ENCODE data around the gene CASQ2.
A peak's percentile ranks its signal among the peaks of the same experiment; 100 is the strongest.

CASQ2 gene

DNA sequence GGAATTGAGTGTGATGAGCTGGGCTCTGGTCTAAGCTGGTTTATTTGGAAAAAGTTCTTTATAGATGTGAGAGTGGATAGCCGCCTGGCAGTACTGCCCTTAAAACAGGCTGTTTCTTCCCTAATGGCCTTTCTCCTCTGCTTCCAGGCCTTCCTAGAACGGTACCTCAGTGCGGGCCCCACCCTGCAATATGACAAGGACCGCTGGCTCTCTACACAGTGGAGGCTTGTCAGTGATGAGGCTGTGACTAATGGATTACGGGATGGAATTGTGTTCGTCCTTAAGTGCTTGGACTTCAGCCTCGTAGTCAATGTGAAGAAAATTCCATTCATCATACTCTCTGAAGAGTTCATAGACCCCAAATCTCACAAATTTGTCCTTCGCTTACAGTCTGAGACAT lies 77.5 kb downstream of the CASQ2 start:
- DNase-seq = no peak

DNA sequence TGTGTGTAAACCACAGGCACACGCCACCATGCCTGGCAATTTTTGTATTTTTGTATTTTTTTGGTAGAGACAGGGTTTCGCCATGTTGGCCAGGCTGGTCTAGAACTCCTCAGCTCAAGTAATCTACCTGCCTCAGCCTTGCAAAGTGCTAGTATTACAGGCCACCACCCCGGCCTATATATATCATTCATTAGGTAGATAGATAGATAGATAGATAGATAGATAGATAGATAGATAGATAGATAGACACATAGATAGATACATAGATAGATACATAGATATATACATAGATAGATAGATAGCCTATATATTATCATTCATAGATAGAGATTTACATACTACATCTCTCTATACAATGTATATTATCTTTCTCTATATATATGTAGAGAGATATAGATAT lies 80.8 kb downstream of the CASQ2 start:
- DNase-seq = no peak

DNA sequence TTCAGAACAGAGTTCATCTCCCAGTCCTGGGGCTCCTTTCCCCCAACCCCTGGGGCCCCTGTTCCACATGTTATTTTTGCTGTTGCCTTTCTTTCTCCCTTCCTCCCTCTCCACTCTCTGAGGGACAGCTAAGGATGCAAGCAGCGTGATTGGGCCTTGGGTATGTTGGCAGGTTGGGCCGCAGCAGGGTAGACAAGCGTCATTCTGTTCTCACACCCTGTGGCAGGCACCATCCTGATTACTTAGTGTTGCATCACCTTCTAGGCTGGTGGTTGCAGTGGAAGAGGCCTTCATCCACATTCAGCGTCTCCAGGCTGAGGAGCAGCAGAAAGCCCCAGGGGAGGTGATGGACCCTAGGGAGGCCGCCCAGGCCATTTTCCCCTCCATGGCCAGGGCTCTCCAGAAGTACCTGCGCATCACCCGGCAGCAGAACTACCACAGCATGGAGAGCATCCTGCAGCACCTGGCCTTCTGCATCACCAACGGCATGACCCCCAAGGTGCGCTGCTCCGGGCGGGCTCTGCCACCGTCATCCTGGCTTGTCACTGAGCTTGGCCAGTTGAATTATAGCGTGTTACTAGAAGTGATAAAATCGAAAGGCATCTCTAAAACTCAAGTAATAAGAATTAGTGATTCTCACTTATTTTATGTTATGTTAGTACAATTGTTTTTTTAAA lies 83.3 kb downstream of the CASQ2 start:
- DNase-seq = no peak

DNA sequence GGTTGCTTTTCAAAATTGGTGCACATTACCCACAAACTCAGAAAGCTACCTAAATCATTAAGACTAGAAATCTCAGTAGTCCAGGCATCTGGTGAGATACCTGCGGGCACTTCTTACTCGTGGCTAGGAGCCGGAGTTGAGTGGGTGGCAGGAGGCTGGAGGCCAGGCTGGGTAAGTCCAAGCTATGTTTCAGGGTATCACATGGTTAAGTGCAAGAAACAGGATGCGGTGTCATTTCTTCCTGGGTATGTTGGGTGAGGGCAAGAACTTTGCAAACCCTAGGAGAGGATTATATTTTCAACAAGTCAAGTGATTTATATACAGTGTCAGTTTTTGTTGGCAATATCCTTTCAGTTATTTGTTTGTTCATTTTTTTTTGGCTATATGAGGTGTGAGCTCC lies 85.7 kb downstream of the CASQ2 start:
- DNase-seq = no peak

DNA sequence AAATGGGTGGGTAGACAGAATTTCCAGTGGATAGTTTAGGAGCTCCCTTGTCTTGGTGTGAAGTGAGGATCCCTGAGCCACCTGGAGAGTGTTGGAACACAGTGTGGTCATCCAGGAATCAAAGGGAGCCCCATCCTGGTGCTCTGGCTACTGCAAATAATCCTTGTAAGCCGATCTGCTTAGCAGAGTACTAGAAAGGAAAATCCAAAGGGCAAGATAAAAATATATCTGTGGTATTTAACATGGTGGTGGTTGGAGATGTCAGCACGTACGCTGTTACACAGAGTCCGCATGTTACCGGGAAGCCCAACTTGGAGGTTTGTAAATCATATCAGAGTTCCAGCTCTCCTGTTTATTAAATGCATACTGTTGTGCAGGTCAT lies 87.8 kb downstream of the CASQ2 start:
- DNase-seq = no peak

DNA sequence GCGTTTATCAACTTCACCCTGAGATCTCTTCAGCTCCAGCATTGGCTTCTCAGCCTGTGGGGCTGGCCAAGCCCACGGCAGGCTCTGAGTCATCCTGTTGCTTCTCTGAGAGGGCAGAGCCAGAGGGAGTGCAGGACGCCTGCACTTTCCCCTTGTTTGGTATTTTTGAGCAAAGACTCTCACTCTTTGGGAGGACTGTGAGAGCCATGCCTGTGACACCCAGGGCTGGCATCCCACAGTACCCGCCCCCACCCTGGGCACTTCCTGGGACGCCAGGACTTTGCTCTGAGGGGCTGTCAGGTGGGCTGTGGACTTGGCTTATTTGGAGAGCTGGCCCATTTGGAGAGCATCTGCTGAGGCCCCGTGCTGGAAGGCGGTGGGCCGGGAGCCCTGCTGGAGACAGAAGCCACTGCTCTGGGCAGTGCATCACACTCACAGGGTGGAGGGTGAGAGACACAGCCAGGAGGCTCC lies 89.3 kb downstream of the CASQ2 start:
- DNase-seq = no peak

DNA sequence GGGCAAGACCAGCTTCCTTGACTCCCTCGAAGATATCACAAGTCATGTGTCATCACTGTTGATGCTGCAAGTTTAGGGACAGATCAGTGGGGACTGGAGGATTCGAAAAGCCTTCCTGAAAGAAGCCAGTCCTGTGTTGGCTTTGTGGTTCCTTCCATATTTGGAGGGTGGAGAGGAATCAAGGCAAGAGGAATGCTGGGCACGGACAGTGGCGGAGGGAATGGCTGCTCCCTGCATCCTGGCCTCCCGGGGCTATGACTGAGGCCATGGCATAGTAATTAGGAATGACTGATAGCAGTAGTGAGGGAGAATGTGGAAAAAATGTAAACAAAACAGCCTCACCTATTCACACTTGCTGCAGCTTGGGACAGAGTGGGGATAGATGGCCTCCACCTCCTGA lies 90.4 kb downstream of the CASQ2 start:
- DNase-seq = no peak

DNA sequence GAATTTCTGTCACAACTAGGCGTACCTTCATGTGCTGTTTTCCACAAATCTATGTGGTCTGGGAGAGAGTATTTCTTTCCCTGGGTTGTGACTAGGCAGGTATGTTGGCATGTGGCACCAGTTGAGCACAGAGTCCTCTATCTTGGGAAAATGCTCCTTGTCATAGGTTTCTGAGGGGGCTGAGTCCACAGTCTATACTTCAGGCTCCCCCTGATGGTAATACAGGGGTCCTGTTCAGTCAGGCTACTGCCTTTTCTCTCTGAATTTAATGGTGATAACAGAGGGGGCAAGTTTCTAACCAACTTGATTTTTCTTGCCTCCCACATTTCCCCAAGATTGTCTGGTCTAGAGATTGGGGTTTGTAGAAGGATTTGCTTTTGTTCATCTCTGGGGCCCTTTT lies 90.9 kb downstream of the CASQ2 start:
- no peak for DNase-seq

DNA sequence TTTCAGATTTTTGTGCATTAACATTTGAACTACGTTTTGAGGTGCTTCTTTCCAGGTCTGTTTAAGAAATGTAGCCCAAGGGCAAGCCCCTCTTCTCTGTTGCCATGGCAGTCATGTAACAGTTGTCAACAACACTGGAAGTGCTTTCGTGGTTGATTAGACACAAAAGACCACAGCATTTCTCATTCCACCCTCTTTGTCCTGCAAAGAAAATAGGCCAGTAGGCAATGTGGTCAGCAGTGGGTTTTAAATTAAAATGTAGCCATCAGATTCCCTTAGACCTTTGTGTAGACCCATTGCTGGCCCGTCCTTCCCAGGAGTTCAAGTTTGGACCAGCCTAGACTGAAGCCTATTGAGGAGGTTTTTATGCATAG lies 91.3 kb downstream of the CASQ2 start:
- no peak for DNase-seq

DNA sequence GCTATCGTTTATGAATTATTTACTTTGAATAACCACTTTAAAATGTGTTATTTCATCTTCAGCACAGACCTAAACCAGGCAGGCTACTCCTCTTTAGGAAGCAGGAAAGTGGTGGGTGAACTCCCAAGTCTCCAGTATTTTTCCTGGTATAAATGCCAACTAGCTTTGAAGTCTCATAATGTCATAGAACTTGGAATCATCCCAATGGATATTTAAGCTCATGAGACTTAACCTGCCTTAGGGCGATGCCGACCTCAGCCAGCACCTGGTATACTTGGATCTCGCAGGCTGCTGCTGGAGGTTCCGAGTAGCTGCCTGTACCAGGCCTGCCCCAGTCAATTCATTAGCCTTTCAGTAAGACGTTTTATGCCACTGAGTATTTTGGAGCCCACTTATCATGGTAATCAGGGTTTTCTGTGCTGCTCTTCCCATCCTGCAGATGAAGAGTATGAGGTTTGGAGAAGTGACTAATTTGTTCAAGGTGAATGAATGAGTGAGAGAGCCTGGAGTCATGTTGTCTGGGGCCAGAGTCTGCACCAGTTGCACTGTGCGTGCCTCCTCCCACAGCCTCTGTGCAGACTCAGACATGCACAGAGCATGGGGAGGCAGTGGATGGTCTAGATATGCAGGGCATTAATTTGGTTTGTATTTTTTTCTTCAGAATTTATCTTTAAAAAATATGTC lies 91.9 kb downstream of the CASQ2 start:
- no peak for DNase-seq

DNA sequence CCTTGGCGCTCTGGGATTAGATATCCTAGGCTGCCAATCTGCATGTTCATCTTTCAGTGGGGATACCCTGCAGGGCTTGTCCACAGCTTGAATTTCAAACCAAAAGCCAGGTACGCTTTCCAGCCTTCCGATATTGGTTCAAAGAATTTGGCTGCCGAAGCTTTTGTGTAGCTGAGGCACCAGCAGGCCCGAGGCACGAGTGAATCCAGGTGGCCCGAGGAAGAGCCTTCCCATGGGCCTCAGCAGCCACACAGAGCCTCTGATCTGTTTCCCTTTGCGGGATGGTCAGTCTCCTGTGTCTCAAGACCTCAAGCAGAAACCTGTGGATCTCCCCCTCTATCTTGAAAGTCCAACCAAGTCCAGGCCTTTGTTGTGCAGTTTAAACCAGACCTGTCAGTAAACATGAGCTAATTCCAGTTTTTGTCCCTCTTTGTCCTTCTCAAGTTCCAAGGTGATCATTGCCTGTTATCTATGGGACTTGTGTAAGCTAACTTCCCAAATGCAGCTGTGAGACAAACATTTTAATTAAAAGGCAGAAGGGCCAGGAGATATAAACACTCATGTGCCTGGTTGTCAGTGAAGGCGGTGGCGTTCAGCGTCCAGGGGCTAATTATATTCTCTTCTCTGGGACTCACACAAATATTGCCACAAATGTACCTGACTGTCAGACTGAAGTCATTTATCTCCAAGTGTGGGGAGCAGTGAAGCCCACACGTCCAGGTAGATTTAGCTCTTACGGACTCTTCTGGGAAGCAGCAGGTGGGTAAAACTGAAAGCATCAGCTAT lies 96.1 kb downstream of the CASQ2 start:
- no peak for DNase-seq

DNA sequence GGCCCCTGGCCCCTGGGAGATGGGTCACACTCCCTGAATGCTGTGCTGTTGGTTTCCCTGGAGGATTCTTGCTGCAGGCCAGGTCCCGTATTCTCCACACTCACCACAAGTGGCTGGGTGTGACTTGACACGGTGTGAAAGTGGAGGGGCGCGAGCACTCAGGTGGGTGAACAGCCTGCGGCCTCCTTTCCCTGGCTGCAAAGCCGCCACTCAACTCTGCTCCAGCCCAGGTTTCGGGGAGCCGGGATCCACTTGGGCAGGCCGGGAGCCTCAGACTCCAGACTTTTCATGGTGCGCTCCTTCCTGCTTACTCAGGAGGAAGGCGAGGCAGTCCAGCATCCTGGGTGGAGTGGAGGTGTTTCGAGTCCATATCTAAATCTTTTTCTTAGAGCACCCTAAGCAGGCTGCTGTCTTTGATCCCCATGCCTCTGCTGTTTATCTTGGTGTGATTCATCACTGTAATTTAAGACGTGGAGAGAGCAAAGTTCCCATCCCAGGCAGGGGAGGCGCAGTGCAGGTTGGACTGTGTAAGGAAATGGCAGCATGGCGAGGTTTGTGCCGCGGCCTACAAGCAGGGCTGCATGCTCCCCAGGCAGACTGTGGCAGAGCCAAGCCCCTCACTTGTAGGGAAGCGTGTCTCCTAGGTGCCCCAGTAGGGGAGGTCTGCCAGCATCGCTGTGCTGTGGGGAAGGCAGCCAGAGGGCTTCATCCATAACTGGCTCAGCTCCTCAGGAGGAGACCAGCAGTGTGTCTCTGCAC lies 97.2 kb downstream of the CASQ2 start:
- peak in 1 of 2 donors; percentile 8 for DNase-seq

DNA sequence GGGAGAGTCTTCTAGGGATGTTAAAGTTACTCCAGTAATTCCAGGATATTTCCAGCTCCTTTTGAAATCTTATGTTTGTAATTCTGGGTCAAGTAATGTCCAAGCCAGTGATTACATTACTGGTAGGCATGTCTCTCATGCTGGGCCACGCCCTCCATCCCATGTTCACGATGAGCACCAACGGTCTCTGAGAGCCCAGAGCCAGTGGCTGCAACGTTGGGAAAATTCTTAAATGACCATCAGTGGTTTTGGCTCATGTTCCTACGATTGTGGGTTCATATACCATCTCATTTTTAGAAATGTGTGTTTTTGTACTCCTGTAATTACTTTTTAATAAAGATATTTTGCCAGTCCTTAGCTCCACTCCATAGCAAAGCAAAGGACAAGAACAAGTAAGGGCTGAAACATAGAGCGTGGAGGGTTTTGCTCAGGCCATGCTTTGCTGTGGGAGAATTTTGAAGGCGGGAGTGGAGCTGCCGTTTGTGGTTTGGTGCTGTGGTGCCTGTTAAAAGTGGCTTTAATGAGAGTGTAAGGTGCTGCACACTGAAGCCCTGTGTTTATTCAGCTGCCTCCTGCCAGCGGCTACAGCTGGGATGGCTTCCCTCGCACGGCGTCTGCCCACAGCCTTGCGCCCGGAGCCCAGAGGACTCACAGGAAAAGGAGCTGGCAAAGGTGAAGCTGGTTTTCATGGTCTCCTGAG lies 97.9 kb downstream of the CASQ2 start:
- DNase-seq = no peak

DNA sequence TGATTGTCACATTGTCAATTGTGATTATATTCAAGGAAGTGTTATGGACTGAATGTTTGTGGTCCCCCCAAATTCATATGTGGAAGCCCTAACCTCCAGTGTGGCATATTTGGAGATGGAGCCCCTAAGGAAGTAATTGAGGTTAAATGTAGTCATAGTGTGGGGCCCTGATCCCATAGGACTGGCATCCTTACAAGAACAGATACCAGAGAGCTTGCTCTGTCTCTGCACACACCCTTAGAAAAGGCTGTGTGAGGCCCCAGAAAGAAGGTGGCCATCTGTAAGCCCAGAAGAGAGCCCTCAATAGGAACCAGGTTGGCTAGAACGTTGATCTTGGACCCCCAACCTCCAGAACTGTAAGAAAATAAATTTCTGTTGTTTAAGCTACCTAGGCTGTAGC lies 98.6 kb downstream of the CASQ2 start:
- no peak for DNase-seq

DNA sequence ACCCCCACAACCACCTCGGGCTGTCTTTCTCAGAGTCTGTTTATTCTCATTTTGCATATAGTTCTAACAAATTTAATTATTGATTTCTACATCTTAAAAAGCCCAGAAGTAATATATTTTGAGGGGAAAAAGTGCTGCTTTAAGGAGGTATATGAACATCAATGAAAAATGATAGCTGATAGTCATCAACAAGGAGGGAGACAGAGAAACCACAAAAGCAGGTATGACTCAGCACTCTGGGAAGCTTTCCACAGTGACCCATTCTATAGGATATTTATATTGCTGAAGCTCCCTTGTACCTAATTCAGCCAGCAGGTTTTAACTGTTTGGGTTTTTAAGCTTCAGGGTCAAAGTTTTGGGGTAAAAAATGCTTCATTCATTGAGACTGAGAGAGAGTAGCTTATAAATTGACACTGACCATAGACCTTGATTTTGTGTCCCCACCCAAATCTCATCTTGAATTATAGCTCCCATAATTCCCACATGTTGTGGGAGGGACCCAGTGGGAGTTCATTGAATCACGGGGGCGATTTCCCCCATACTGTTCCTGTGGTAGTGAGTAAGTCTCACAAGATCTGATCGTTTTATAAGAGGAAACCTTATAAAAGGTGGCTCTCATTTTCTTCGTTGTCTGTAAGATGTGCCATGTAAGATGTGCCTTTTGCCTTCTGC lies 99.4 kb downstream of the CASQ2 start:
- no peak for DNase-seq

DNA sequence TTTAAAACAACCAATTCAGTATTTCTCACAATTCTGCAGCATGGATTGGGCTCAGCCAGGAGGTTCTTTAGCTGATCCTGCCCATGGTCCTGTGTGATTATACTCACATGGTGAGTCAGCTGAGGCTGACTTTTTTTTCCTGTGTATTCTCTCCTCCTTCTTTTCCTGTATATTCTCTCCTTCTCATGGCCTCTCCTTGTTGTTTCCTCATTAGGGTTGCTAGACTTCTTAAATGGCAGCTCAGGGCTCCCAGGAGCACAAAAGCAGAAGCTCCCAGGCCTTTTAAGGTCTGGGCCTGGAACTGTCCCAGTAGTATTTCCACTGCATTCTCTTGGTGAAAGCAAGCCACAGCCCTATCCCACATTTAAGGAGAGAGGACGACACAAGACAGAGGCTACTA lies 99.9 kb downstream of the CASQ2 start:
- no peak for DNase-seq

DNA sequence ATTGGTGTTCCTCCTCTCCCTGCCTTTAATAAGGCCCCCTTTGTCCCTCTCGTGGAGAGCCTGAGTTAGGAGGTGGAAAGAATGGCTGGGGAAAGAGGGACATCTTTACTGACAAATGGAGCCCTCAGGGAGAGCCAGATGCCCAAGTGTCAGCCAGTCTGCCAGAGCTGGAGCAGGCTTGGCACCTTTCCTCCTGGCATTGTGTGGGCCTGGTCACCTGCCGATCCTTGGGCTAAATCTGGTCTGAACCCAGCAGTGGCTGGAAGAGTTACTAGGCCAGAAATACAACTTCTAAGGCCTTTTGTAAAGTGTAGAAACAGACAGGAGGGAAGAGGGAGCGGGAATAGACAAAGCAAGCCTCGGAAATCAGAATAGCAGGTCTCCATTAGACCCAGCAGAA lies 101.8 kb downstream of the CASQ2 start:
- peak; percentile 11 to 15 for DNase-seq

DNA sequence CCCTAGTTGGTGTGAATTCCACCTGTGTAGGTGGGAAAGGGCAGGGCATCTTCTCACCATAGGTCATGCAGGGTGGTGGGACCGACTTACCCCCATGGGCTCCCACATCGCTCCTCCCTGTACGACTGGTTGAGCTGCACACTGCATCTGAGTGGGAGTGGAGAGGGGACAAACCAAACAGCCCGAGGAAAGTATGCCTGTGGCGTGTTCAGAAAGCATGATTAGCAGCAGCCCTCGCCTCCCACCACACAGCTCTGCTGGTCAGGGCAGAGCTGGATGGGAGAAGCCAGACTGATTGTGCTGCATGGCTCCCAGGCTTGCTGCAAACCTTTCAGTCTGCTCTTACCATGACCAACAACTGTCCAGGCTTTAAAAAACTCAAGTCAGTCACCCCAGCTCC lies 102.3 kb downstream of the CASQ2 start:
- no peak for DNase-seq

DNA sequence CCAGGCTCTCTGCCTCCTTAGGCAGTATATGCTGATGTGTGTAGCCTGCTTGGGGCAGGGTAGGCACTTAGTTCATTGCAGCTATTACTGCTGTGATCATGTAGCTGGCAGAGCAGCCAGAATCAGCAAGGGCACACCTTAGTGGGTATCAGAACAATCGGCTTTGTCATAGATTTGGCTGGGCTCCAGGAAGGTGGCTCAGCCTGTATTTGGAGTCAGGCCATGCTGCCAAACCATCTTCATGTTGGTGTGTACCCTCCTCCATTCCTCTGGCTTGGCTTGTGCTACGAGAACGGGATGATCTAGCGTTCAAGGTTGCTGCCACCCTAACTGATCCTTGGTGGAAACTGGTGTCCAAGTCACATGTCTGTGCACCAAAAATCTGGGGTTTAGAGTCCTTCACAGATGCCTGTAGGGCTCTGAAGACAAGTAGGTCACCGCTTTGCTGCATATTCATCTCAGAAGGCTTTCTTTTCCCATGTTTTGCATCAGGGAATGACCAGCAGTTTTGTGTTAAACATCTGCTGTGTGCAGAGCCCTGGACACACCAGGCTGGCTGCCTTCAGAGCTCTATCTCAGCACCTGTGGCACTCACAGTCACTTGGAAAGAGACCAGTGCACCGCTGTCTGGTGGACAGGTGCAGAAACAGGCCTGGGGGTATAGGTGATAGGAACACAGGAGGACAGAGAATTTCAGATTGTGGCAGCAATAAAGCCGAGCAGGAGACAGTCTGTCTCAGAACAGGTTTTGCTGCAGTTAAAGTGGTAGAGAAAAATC lies 103.0 kb downstream of the CASQ2 start:
- no peak for DNase-seq

DNA sequence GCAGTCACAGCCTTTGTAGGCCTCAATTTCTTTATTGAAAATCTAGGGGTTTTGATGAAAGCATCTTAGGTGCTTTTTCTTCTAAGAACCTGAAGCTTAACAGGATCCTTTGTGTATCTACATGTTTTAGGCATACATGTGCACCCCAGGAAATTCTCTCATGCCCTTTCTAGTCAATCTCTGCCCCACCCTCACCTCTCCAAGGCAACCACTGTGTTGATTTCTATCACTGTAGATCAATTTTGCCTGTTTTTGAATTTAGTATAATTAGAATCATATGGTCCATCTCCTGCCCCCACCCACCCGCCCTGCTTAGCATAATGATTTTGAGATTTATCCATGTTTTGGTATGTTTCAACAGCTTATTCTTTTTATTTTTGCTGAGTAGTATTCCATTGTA lies 107.4 kb downstream of the CASQ2 start:
- DNase-seq = no peak

DNA sequence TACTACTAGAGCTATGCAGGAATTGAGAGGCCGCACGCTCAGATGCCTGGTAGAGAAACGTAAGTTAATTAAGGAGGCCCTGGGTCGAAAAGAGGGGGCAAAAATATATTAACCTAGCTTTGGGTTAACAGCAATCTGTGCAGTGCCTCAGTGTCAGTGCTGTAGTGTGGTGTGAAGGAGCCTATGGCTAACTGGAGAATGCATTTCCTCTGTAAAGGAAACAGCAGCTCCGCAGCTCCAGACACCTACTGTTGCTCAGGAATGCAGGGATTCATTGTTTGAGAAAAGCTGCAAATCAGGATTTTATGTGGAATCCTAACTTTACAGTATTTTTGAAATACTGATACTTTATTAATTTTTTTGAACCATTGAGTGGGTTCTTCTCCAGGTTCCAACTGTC lies 108.4 kb downstream of the CASQ2 start:
- no peak for DNase-seq

Measured in hippocampal formation (tissue), 2 donors.